HG03064 (cell line): Measurements from ENCODE around the gene YBEY.

Experiments
- ATAC-seq: cut with Tn5 transposase; IDR thresholded peaks from one replicate; pipeline ENCODE4 v1.9.1; 2021; ENCODE audit warnings: low read depth; ENCODE audit not compliant: unreplicated experiment

Gene YBEY

GRCh38 chr21:46264046-46264689 lies 22.0 kb upstream of the YBEY start:
- no peak for ATAC-seq

- ATAC-seq = no peak
Measured at GRCh38 chr21:46264690-46265144, 21.4 kb upstream of the YBEY start.

DNA sequence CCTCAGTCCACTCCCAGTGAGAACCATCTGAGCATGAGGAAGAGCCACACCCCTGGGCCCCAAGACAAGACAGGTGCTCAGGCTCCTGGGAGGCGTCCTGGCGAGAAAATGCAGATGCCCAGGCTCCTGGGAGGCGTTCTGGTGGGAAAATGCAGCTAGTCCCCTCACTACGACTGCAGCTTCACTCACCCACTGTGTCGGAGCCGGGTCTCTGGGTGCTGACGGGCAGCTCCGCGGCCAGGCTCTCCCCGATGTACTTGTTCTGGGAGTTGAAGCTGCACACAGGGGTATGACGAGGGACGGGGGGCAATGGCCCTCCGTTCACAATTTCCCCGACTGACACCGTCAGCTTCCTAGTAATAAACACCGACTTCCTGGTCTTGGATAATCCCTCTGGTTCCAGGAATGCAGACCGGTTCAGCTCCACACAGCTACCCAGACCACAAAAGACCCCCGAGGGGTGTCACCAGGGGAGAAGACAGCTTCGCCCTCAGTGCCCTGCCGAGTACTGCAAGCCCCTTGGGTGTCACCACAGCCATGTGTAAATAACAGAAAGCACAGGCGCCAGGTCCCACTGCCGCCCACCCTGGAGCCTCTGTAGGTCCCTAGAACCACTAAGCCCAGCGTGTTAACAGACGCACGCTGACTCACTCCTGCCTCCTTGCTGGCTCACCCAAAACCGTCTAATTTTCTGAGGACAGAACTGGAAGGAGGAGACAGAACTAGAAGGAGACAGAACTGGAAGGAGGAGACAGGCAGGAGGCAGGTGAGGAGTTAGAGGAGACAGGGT lies 20.2 kb upstream of the YBEY start:
- no peak for ATAC-seq

DNA sequence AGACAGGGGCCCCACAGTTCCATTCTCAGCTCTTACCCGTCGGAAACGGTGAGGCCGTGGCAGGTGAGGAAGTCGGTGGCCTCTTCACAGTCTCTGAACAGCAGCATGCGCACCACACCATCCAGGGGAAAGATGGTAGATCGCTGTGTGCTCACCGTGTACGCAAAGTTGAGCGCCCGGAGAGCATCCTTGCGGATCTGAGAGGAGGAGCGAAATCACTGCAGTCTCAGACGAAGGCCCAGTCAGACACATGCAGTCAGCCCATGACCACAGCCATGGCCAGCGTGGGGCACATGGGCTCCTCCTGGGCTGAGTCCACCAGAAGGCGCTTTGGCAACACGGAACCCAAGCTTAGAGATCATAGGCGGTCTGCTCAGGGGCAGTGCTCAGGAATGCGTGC lies 19.2 kb upstream of the YBEY start:
- no peak for ATAC-seq

- no peak for ATAC-seq
Measured at GRCh38 chr21:46268371-46268770, 17.8 kb upstream of the YBEY start.

DNA sequence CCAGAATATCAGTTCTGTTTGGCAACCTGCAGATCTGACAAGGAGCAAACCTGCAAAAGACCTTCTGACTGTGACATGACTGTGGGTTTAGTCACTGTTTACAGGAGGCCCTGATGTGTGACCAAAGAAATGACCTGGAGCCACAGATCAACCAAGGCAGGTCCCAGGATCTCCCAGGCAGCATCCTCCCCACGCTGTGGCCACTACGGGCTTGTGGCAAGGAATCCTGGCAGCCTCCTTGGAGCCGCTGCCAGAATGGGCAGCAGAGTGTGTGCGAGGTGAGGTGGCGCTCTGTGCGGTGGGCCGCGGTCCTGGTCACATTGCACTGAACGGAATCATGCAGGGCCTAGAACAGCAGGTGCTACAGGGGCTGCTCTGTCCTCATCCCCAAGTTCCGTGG lies 16.7 kb upstream of the YBEY start:
- no peak for ATAC-seq

DNA sequence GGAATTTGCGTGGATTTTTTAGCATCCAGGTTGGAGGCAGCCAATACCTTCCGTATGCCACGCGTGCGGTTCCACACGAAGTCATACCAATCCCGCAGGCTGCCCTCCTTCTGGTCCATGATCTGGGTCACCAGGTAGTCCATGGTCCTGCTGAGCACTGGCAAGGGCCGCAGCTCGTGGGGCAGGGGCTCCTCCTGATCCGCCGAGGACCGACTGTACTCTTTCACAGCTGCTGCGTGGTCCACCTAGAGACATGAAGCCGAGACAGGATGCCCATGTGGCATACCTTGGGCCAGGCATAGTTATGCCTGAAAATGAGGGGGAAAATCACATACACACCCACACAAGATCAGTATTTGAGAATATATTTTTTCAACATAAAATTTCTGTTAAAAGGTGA lies 12.8 kb upstream of the YBEY start:
- ATAC-seq = no peak

DNA sequence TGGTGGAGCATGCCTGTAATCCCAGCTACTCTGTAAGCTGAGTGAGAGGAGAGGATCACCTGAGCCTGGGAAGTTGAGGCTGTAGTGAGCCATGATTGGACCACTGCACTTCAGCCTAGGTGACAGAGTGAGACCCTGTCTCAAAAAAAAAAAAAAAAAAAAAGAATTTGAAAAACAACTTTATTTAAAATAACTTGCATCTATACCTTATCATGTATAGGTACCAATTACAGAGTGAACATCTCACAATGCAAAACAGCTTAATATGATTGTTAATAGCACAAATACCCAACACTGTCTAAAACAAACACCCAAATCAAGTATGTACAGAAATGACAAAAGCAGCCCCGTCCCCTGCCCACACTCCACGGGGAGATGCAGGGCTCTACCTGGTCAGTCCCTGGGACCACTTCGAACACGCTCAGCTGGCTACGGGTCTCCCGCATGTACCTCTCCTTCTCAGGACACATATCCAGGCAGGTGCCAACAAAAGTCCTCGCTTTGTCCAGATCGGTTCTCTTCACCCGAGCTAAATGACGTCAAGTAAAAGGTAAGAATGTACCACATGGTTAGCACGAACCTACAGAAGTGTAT lies 11.2 kb upstream of the YBEY start:
- ATAC-seq = no peak

DNA sequence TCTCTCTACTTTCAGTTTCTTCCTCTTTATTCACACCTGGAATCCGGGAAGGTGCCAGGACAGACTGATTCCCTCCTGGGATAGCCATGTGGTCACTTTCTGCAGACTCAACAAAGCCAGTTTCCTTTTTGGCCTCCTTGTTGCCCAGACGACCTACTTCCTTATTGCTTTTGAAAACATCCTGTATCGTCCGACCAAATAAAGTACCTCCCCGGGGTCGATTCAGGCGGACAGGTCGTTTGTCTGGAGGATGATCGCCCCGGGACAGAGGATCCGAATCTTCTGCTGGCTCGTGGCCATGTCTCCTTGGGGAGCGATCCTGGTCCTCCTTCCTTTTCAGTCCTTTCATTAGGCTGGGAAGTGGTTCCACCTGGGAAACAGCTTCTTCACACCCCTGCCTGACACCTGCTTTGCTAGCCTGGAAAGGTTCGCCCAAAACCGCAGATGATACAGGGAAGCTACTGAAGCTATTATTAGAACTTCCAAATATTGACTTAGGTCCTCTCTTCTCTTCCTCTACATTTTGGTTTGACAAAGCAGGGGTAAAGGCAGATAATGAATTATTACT lies 2.0 kb upstream of the YBEY start:
- ATAC-seq = no peak

GRCh38 chr21:46284733-46285132 lies 1.4 kb upstream of the YBEY start:
- no peak for ATAC-seq

- no peak for ATAC-seq
Measured at GRCh38 chr21:46285206-46285661, 908 bp upstream of the YBEY start, which contains the start of gene MCM3AP. MCM3AP (minus strand) TSS chr21:46285611; CDS start chr21:46285286, 325 bp downstream.

DNA sequence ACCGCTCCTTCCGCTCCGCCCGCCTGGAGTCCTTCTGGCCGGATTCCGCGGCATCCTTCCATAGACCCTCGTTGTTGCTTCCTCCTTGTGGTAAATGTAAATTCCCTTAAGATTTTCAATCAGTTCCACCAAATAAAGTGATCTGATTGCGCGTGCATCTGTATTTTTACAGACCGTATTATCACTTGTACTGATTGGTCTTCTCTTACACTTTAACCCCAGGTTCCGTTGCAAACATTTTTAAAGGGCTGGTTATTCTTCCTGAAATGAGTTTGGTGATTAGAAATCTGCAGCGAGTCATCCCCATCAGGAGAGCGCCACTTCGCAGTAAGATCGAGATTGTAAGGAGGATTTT lies 483 bp downstream of the YBEY start:
- ATAC-seq = no peak

DNA sequence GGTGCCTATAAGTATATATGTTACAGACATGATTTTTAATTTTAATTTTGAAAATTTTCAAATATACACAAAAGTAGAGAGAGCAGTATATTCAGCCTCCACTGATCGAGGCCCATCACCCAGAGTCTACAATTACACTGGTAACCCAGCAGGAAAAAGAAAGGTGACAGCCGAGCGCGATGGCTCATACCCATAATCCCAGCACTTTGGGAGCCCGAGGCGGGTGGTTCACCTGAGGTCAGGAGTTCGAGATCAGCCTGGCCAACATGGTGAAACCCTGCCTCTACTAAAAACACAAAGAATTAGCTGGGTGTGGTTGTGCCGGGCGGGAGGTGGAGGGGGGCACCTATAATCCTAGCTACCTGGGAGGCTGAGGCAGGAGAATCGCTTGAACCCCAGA lies 1.4 kb downstream of the YBEY start:
- no peak for ATAC-seq

DNA sequence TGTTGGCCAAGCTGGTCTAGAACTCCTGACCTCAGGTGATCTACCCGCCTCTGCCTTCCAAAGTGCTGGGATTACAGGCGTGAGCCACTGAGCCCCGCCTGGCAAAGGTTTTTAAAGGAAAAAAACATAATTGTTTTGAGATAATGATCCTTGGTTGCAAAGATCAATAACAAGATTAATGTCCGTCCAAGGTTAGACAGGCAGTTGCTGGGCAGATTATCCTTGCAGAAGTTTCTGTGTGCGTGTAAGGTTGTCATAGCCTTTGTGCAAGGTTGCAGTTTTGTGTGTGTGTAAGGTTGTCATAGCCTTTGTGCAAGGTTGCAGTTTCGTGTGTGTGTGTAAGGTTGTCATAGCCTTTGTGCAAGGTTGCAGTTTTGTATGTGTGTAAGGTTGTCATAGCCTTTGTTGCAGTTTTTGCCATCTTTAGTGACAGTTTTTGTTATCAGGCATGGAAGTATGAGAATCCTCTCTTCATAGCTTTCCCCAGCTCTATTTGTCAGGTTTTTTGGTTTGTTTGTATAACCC lies 3.6 kb downstream of the YBEY start:
- ATAC-seq = no peak

DNA sequence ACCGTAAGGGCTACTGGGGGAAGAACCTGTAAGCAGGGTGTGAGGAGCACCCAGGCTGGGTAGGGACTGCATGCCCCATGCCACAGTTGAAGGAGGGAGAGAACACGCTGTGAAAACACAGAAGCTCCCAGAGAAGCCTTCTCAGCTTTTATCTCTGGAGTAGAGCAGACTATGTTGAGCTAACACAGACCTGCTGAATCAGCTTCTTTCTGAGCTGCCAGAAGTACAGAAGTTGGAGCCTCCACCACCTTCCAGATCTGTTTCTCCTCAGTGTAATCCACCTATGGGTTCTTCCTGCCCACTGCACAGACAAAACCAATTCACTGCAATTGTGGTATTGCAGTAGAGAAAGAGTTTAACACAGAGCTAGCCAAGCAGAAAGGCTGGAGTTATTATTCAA lies 5.4 kb downstream of the YBEY start:
- no peak for ATAC-seq

- ATAC-seq = no peak
Measured at GRCh38 chr21:46294647-46295176, 8.6 kb downstream of the YBEY start.

GRCh38 chr21:46295177-46295770 lies 9.1 kb downstream of the YBEY start:
- ATAC-seq = no peak

- ATAC-seq = no peak
Measured at GRCh38 chr21:46295996-46296752, 10.0 kb downstream of the YBEY start.

GRCh38 chr21:46297338-46298271 lies 11.5 kb downstream of the YBEY start:
- ATAC-seq = no peak
